Fibroblast of skin of right biceps (primary cell): ENCODE data around the gene IZUMO1R.
"Not testable (repeated sequence)": the region's sequence is repeated elsewhere in the genome, so short reads cannot be mapped to it uniquely, and the experiment has no call there.

Source experiments
- DNase-seq: peaks from one replicate; pipeline ENCODE4 v3.0.0-alpha.2; 2013

The IZUMO1R gene

DNA sequence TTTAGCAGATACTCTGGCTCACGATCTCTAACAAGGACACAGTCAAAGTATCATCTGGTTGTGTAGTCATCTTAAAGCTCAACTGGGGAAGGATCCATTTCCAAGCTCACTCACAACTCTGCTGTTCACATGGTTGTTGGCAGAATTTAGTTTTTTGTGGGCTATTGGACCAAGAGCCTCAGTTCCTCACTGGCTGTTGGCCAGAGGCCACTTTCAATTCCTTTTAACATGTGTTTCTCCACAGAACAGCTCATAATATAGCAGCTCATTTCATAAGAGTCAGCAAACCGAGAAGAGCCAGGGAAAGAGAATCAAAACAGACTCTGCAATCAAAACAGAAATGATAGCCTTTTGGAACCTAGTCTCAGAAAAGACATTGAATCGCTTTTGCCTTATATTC lies 22.6 kb downstream of the IZUMO1R start:
- DNase-seq = no peak

- no peak for DNase-seq
Observed at GRCh38 chr11:94328587-94329080, 24.3 kb downstream of the IZUMO1R start.

- no peak for DNase-seq
Observed at GRCh38 chr11:94329501-94329900, 25.1 kb downstream of the IZUMO1R start.

DNA sequence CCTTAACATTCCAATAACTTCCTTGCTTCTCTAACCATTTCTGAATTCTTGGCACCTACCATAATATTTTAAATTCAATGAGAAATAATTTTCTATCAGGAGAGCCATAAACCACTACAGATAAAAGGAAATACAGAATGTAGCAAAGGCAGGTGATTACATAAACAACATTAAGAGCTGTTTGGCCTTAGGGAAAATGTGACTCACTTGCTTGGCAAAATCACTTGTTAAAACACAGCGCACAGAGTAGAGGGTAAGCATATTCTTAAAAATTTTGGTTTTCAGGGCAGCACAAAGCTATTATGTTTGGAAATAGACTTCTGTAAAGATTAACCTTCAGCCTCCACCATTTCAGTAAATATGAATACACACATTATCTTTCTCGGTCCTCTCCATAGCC lies 26.4 kb downstream of the IZUMO1R start:
- DNase-seq = no peak

DNA sequence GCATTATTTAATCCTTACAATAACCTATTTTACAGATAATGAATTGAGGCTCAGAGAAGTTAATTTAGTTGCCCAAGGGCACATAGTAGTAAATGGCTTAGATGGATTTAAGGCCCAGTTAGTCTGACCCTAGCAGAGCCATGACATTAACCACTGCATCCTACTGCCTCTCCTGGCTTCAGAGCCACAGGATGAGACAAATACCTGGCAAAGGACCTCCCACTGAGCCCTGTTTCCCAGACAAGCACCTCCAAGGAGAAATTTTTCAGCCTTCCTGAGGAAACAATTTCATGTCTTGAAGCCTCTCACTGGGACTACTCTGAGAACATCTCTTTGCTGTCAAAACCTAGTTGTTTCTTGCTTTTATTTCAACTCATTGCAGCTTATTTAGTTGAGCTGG lies 28.4 kb downstream of the IZUMO1R start:
- no peak for DNase-seq

GRCh38 chr11:94336033-94336432 lies 31.7 kb downstream of the IZUMO1R start:
- DNase-seq = no peak

DNA sequence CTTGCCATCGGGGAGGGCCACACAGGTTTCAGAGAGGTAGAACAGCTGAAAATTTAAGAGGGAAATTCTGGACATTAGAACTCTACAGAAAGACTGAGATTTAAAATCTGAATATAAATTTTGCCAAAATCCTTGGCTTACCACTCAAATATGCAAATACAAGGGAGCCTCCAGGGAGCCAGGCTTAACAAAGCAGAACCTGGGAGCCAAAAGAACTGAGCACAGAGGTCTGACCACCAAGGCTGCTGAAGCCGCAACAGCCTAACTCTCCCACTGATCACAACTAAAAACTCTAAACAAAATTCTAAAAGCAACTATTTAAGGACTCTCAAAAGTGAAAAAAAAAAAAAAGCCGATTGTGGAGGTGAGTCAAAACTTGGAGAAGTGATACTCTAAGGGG lies 34.3 kb downstream of the IZUMO1R start:
- no peak for DNase-seq

DNA sequence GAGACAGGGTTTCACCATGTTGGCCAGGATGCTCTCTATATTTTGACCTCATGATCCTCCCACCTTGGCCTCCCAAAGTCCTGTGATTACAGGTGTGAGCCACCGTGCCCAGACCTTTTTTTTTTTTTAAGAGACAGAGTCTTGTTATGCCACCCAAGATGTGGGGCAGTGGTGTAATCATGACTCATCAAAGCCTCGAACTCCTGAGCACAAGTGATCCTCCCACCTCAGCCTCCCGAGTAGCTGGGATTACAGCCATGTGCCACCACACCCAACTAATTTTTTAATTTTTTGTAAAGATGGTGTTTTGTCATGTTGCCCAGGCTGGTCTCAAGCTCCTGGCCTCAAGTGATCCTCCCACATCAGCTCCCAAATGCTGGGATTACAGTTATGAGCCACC lies 37.9 kb downstream of the IZUMO1R start:
- no peak for DNase-seq

DNA sequence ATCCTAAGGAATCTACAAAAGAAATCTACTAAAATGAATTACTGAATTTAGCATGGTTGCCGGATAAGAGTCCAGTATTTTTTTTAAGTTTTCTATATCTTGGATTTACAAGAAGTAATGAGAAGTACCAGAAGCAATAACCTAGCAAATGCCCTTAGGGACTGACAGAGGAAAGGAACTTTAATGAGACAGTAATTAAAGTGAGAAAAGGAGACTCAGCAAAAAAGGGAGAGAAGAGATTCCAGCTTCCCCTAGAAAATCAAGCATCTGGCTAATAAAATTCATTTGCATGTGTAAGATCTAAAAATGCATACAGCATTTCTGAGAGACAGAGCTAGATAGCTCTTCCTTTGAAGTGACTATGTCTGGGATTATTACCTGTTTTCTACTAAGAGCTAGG lies 39.1 kb downstream of the IZUMO1R start:
- DNase-seq = no peak

GRCh38 chr11:94346311-94346710 lies 41.9 kb downstream of the IZUMO1R start:
- not testable (repeated sequence) for DNase-seq

DNA sequence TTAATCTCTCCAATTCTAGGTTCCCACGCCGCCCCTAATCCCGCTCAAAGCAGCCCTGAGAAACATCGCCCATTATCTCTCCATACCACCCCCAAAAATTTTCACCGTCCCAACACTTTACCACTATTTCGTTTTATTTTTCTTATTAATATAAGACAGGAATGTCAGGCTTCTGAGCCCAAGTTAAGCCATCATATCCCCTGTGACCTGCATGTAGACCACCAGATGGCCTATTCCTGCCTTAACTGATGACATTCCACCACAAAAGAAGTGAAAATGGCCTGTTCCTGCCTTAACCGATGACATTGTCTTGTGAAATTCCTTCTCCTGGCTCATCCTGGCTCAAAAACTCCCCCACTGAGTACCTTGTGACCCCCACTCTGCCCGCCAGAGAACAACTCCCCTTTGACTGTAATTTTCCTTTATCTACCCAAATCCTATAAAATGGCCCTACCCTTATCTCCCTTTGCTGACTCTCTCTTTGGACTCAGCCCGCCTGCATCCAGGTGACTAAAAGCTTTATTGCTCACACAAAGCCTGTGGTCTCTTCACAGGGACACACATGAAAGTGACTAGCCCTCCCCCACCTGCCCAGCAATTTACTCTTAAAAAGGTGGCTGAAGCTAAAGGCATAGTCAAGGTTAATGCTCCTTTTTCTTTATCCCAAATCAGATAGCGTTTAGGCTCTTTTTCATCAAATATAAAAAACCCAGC lies 46.6 kb downstream of the IZUMO1R start:
- not testable (repeated sequence) for DNase-seq
